GM19193 (cell line): ENCODE data around the gene COL11A1.

ENCODE experiments used
- POLR2A ChIP-seq: IDR thresholded peaks from 4 replicates; pipeline ENCODE4 v1.6.1; 2011; ENCODE audit not compliant: insufficient read depth, insufficient read length; ENCODE audit errors: extremely low read depth

Gene COL11A1

DNA sequence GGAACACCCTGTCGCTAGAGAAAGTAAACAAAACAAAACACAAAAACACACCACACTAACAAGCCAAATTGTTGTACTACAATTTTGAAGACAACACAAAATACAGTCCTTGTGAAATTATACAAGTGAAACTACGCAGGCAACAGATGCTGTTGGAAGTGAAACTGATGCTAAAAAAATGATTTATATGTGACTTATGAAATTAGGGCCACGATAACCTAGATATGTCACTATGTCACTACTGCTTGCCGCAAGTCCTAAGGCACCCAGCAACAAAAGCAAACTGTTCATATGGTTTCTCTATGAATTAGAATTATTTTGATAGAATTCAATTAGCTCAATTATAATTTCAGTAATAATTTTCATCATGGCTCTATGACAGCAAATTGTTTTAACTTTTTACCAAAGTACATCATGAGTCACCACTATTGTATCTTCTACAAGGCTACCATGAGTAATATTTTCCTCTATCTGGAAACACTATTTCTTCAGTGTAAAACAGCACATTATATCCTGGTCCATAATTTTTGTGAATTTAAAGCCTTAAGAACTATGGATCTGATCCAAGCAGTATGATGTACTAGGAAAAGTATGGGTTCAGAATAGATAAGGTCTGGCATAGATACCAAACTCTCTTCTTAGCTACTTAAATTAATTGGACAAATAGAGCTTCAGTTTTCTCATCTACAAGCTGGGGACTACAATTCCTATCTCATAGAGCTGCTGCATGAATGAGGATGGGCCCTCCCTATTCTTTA is 216.3 kb downstream of the COL11A1 start:
- TF ChIP-seq POLR2A: no peak

DNA sequence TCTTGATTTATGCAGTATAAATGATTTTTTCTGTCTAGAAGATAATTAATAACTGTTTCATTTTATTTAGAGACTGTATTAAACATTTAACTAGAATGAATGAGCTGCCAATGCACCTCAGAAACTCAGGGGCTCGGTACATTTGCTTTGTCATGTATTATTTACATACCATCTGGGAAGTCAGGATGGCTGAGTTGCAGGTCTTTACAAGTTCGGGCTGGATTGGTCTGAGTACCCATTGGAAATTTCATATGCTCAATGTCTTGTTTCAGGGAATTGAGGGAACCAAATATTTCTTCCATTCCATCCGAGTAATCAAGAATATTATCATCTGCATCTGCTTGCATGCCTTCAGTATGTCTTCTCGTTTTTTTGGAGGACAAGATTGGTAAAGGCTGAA is 221.7 kb downstream of the COL11A1 start:
- TF ChIP-seq POLR2A: no peak

DNA sequence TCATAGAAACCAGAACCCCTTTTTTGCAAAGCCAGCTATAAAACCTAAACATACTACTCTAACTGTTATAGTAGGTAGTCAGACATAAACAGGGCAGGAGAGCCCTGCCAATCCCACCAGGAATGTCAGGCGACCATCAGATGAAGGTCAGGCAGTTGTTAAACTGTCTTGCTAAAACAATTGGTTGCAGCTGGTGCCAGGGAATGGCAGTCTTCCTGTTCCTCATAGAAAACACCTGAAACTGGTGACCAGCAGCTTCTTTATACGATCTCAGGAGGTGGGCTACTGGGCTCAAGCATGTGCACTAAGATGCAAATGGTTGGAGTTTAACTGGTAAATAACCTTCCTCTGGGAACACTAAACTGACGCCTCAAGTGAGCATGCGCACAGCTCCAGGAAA is 224.1 kb downstream of the COL11A1 start:
- TF ChIP-seq POLR2A: no peak

DNA sequence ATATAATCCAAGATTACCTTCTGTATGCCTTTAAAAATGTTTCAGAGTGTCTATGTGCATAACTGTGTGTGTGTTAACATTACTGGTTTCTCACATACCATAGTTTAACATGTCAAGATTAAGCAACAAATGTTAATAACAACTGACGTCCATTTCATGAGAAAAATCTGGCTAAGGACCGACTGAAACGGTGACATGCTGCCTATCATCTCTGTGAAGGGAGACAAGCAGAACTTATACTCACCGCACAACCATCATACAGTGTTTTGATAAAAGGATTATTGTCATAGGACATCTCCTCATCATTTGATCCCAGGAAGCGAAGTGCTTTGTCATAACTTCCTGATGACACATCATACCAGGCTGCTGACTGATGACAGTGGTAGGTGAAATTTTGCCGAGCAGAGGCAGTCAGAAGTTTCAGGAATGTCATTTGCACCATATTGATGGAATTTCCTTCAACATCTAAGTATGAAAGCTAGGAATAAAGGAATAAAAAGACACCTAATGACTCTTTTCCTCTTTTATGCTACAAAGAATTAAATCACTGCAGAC is 228.8 kb downstream of the COL11A1 start:
- TF ChIP-seq POLR2A: no peak

DNA sequence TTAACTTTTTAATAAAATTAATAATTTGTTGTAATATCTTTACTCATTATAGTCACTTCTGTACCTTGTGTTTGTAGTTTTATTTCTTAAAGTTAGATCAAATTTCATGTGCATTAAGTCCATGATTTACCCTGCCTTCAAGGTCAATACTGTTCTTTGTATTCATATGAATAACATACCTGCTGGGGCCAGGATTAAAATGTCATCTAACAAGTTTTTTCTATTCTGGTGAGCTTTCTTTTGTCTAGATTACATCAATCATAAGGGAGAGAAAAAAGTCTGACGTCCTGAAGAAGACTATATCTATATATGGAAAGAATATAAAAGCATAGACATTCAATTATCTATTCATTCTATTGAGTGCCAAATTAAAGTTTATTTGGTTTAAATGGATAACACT is 232.6 kb downstream of the COL11A1 start:
- no peak for TF ChIP-seq POLR2A

DNA sequence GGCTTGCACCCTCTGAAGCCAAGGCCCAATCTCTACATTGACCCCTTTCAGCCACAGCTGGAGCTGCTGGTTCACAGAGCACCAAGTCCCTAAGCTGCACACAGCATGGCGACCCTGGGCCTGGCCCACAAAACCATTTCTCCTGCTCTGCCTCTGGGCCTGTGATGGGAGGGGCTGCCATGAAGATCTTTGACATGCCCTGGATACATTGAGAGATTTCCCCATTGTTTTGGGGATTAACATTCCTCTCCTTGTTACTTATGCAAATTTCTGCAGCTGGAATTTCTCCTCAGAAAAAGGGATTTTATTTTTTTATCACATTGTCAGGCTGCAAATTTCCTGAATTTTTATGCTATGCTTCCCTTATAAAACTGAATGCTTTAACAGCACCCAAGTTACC is 235.8 kb downstream of the COL11A1 start:
- TF ChIP-seq POLR2A: no peak

DNA sequence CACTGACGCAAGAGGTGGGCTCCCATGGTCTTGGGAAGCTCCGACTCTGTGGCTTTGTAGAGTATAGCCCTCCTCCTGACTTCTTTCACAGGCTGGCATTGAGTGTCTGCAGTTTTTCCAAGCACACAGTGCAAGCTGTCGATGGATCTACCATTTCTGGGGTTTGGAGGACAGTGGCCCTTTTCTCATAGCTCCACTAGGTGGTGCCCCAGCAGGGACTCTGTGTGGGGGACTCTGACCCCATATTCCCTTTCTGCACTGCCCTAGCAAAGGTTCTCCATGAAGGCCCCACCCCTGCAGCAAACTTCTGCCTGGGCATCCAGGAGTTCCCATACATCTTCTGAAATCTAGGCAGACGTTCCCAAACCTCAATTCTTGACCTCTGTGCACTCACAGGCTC is 236.2 kb downstream of the COL11A1 start:
- no peak for TF ChIP-seq POLR2A

DNA sequence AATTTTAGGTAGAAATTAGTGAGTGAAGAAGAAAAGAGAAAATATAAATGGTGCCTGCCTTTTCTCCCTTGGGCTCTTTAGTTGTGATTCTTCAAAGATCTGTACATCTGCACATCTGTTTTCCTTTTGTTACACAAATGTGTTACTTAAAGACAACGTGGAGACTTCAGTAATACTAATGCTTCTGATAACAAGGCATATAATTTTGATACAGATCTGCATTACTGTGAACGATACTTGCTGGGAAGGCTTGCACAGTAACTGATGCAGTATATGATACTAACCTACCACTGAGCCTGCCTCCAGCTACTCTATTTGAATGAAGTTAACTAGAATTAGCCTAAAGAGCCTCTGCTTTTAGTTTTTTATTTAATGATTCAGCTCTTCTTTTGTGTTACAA is 244.6 kb downstream of the COL11A1 start:
- TF ChIP-seq POLR2A: no peak

DNA sequence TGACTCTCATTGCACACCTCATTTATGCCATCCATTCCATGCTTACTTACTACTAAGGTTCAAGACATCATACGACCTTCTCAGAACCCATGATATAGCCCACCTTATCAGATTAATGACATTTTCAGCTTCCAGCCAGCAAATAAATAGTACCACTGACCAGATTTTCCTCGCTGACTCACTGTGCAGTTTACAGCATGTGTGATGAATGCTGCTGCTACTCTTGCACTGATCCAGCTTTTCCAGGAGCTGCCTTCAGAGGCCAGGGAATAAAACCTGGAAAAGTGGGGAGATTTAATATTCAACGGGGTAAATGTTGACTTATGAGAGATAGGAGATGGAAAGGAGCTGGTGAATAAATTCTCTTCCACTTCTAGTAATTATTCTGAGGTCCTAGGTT is 247.1 kb downstream of the COL11A1 start:
- no peak for TF ChIP-seq POLR2A

DNA sequence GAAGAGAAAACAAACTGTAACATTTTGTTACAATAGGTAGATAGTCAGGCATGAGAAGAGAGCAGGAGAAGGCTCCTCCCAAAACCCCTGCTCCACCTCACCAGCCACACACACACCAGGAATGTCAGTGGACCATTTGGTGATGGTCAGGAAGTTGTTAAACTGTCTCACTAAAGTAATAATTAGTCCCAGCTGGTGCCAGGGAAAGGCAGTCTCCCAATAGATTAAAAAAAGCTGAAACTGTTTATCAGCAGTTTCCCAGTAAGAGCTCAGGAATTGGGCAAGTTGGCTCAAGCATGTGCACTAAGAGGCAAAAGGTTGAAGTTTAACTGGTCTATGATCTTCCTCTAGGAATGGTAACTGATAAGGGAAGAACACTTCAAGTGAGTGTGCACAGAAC is 249.6 kb downstream of the COL11A1 start:
- no peak for TF ChIP-seq POLR2A

DNA sequence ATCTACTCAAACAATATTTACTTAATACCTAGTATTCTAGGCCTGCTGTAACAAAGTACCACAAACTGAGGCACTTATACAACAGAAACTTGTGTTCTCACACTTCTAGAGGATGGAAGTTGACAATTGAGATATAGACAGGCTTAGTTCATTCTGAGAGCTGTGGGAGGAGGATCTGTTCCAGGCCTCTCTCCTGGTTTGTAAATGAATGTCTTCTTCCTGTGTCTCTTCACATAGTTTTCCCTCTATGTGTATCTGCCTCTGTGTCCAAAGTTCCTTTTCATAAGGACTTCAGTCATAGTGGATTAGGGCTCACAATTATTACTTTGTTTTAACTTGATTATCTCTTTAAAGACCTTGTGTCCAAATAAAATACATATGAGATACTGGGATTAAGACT is 251.1 kb downstream of the COL11A1 start:
- TF ChIP-seq POLR2A: no peak

DNA sequence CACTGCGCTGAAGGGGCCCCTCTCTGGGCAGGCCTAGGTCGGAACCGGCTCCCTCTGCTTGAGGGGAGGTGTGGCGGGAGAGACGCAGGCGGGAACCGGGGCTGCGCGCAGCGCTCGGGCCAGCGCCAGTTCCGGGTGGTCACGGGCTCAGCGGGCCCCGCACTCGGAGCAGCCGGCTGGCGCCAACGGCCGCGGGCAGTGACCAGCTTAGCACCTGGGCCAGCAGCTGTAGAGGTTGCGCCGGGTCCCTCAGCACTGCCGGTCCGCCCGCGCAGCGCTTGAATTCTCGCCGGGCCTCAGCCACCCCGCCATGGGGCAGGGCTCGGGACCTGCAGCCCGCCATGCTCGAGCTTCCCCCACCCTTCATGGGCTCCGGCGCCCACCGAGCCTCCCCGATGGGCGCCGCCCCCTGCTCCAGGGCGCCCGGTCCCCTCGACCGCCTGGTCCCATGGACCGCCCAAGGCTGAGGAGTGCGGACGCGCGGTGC is 254.6 kb downstream of the COL11A1 start:
- TF ChIP-seq POLR2A: no peak

DNA sequence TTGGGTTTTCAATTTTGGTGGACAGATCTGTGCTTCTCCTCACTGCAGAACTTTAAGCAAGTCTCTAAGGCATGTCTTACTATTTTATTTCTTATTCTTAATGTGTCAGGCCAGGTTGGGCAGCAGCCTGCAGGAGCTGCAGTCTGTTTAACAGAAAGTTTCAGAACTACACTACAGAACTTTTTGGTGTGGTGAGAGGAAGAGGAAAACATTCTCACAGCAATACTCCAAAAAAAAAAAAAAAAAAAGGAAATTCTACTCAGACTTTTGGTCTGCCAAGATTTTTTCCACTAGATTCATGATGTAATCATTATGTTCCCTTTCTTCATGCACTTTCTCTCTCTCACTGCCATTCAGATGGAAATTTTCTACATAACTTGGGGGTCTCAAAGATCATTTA is 255.2 kb downstream of the COL11A1 start:
- no peak for TF ChIP-seq POLR2A

DNA sequence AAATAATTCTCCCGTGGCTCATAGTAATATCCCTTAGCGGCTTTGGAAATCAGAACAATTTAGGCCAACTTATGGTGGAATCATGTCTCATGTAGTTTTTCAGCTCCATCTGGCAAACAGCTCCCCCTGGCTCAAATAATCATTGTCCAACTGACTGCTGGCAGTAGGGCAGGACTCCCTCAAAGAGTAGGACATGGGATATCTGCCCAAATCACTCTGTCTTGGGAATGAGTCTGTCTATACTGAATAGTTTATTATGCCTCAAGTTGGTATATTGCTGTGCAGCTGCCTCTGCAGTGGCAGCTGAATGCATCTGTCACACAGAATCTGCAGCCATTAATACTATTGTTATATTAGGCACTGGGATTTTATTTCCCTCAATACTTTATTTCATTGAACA is 255.7 kb downstream of the COL11A1 start:
- TF ChIP-seq POLR2A: no peak

DNA sequence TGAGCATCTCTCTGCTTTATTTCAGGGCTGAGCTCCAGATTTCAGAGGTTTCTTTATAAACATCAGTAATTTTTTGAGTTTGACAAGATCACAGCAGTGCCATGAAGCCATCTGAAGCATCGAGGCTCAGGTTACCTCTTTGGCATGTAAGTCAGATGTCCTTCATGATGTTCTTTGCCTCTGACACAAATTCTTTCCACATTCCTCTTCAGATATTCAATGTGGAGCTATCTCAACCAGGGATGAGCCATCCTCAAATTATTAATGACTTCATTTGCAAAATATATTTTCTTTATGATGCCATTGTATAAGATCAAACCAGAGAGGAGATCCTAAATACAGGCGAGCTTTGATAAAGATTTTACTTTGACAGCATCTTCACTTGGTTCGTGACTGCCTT is 256.7 kb downstream of the COL11A1 start:
- TF ChIP-seq POLR2A: no peak

DNA sequence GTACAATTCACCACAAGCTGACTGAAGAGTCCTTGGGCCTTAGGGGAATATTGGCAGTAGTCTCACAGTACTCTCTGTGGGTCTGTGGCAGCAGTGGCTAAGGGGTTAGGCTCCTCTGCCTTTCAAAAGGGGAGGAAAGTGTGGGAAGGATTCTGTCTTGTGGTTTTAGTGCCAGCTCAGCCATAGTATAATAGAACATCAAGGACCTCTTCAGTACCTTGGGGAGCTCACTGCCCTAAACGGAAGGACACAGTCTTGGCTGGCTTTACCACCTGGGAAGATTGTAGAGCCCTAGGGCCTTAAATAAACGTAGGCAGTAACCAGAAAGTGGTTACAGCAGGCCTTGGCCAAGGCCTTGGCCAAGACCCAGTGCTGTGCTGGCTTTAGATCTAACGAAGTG is 265.7 kb downstream of the COL11A1 start:
- no peak for TF ChIP-seq POLR2A

DNA sequence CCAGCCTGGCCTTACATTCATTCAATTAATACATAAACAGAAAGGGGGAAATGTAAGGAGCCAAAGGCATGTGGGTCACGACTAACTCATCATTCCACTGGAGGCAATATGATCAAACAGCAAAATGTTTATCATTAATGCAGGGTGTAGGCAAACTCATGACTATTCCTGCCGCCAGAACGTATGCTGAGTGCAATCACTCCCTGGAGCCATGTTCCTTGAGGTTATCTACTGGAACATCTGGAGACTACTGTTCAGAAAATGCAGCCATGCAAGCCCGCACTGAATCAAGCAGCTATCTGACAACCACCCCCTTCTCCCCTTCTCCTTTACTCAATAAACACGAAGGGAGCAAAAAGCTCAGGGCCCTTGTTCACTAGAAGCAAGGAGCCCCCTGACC is 267.6 kb downstream of the COL11A1 start:
- no peak for TF ChIP-seq POLR2A

DNA sequence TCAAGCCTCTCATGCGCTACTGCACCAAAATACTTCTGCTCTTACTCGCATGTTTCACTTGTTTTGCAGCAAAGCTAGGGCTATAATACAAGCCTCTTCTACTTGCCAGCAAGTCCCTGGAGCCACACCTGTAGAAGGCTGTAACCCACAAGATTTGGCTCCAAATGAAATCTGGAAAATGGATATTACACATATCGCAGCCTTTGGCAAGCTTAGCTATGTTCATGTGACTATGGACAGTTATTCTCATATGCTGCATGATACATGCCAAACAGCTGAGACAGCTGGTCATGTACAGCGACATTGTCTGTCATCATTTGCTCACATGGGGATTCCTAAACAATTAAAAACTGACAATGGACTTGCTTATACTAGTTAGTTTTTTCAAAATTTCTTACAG is 270.3 kb downstream of the COL11A1 start:
- TF ChIP-seq POLR2A: no peak

DNA sequence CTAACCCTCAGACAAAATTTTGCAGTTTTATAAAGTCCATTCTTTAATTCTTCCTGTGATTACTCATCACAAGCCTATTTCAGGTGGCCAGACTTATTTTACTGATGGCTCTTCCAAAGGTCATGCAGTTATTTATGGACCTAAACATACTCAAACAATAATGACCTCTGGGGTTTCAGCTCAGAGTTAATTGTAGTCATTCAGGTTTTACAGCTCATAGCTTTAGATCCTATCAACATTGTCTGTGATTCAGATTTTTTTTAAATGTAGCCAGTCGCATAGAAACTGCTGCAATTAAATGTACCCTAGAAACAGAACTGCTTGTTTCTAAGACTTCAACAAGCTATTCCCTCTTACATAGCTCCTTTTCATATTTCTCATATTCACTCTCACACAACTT is 270.8 kb downstream of the COL11A1 start:
- TF ChIP-seq POLR2A: no peak
